Activated naive CD4-positive, alpha-beta T cell (primary cell): ENCODE results near the gene LRPPRC.
"Not testable (repeated sequence)": the region's sequence is repeated elsewhere in the genome, so short reads cannot be mapped to it uniquely, and the experiment has no call there.

ENCODE experiments used
- DNase-seq, 4 experiments: peaks; one replicate each; lab custom pipeline; 2025; lab: John Stamatoyannopoulos, UW

The LRPPRC gene

DNA sequence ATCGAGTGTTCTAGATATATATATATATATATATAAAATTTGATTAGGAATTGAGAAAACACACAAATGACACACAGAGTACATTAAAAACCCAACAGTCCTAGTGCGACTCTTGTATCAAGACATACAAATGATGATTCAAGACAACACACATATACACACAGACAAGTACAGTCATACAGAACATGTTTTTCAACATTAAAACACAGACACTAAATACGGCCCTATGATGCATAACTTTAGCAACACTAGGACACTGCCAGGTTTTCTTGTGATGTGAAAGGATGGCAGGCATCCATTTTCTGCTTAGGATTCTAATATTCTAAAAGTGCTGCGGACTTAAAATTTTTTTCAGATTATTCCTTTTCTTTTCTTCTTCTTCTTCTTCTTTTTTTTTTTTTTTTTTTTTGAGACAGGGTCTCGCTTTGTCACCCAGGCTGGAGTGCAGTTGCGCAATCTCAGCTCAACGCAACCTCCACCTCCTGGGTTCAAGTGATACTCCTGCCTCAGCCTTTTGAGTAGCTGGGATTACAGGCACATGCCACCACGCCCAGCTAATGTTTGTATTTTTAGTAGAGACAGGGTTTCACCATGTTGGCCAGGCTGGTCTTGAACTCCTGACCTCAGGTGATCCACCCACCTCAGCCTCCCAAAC is 84.5 kb downstream of the LRPPRC start:
- not testable (repeated sequence) for DNase-seq

- no peak for DNase-seq
Measured at GRCh38 chr2:43906448-43907109, 89.2 kb downstream of the LRPPRC start.

- no peak for DNase-seq
Measured at GRCh38 chr2:43905871-43906270, 89.9 kb downstream of the LRPPRC start.

DNA sequence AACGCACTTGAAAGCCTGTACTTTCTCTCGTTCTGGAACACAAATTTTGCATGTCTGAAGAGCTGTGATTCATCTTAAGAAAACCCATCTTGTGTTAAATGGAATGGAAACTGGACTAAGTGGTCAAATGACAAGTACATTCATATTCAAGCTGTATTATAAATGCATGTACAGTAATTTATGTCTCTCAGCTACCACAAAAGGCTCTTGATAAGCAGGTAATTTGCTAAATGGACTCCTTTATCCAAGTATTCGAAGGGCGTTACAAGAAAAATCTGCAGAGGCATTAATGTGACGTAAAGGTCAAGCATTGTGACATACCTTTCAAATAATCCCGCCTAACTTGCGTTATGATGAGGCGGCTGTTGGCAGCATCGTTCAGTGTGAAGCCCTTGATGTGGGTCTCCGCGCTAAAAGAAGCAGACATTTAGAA is 90.4 kb downstream of the LRPPRC start:
- DNase-seq: no peak

GRCh38 chr2:43899589-43899988 is 96.2 kb downstream of the LRPPRC start:
- no peak for DNase-seq

GRCh38 chr2:43898838-43899346 is 96.9 kb downstream of the LRPPRC start:
- DNase-seq: no peak

GRCh38 chr2:43898134-43898837 is 97.5 kb downstream of the LRPPRC start:
- DNase-seq: no peak

GRCh38 chr2:43897492-43897891 is 98.3 kb downstream of the LRPPRC start:
- DNase-seq: no peak

GRCh38 chr2:43896906-43897305 is 98.9 kb downstream of the LRPPRC start:
- no peak for DNase-seq

DNA sequence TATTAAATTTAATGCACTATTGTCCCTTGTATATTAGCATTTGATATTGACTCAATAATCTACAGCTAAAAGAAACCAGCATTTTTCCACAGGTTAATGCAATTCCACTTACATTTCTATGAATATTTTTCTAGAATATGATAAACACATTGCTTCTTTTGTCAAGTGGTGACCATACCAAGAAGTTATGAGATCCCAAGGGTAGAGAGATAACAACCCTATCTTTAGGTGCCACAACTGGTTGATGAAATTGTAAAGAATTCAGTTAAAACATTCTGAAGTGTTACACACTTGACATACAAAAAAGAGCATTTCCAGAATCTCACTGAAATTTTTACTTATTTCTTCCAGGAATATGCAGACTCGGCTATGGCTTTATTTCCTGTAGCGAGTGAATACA is 101.0 kb downstream of the LRPPRC start:
- no peak for DNase-seq

GRCh38 chr2:43890855-43891254 is 104.9 kb downstream of the LRPPRC start:
- DNase-seq: no peak

GRCh38 chr2:43889416-43889815 is 106.4 kb downstream of the LRPPRC start:
- DNase-seq: no peak

DNA sequence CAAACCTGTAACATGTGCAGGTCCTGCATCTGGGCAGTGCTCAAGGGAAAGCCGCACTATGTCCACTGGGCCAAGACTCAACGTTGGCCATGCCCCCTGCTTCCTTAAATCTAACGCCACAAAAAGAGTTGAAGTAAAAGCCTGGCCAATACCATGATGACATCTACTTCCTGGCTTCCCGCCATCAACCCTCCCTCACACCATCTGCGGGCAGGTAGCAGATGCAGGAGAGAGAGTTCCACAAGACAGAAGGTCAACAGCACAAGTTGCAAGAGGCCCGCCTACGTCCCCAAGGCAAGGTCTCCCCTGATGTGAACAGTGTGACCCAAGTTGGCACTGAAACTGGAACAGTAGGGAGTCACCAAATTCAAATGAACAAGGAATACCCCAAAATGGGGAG is 108.6 kb downstream of the LRPPRC start:
- DNase-seq: no peak

- no peak for DNase-seq
Measured at GRCh38 chr2:43885132-43885632, 110.6 kb downstream of the LRPPRC start.

- DNase-seq: no peak
Measured at GRCh38 chr2:43884689-43885088, 111.1 kb downstream of the LRPPRC start.

GRCh38 chr2:43882312-43882711 is 113.5 kb downstream of the LRPPRC start:
- no peak for DNase-seq

- no peak for DNase-seq
Measured at GRCh38 chr2:43880952-43881351, 114.8 kb downstream of the LRPPRC start.

- DNase-seq: no peak
Measured at GRCh38 chr2:43880471-43880870, 115.3 kb downstream of the LRPPRC start.

DNA sequence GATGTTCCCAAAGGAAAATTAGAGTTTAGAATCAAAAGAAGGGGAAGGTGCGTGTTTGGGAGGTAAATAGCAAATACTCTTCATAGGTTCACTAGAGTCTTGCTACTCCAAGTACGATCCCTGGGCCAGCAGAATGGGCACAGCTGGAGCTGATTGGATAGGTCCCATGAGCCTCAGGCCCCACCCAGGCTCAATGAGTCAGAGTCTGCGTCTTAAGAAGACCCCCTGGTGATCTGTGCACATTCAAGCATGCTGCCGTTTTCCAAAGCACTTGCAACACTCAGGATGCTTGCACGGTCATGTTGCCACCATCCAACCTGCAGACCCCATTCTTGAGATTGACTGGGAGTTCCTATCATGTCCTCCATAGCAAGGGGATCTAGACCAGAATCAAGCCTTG is 116.5 kb downstream of the LRPPRC start:
- DNase-seq: no peak

- DNase-seq: peak; percentile 9 to 34 (median 32)
Measured at GRCh38 chr2:43877782-43878464, 117.9 kb downstream of the LRPPRC start.

- DNase-seq: no peak
Measured at GRCh38 chr2:43874776-43875451, 120.9 kb downstream of the LRPPRC start.

- DNase-seq: no peak
Measured at GRCh38 chr2:43872151-43872550, 123.6 kb downstream of the LRPPRC start.
